Spleen (tissue), 7 donors: ENCODE measurements around the gene DCPS.

Experiments used
- CTCF ChIP-seq, 11 experiments: fragments of 200-600 bp in 7 of 11; fragments of 450-650 bp in 4 of 11; sonication (generic) in 4 of 11; IDR thresholded peaks in 8 of 11; conservative IDR thresholded peaks in 3 of 11; 1 replicate in 7 of 11; 2 replicates in 4 of 11; pipeline versions ENCODE4 v1.4.0 to v1.8.0; 2016 to 2021; ENCODE audit warnings: antibody characterized with exemption in 11 of 11, inconsistent platforms in 4 of 11, mild to moderate bottlenecking in 1 of 11
- POLR2A ChIP-seq, 3 donors: fragments of 450-650 bp; IDR thresholded peaks; one replicate each; pipeline ENCODE4 v1.5.1; 2017; ENCODE audit warnings: antibody characterized with exemption in 3 of 3, mild to moderate bottlenecking in 1 of 3
- POLR2AphosphoS5 ChIP-seq, 3 donors: sonication (generic); formaldehyde crosslinking; IDR thresholded peaks; one replicate each; pipeline ENCODE4 v1.5.1; 2017; ENCODE audit warnings: antibody characterized with exemption in 3 of 3
- donor health status: DM: no; HTN: no; CAD: no; lungs with moderate emphysema.
- donor health status: DM: no; HTN: no; CAD: no.
- donor health status: DM: no; HTN: no; CAD: no.

GRCh38 chr11:126288237-126288636 is 15.6 kb upstream of the DCPS start:
- TF ChIP-seq CTCF (IDR thresholded peaks at IDR 0.05 in 8 of 11, conservative IDR thresholded peaks at IDR 0.05 in 3 of 11) (no peak), POLR2A (IDR thresholded peaks at IDR 0.05) (no peak), POLR2AphosphoS5 (IDR thresholded peaks at IDR 0.05) (no peak)
